HEK293 (cell line): ENCODE measurements around the gene SLC35C1.
A peak's percentile ranks its signal among the peaks of the same experiment; 100 is the strongest.

ENCODE experiments used
- KLF1 ChIP-seq: fragments of 450-650 bp; formaldehyde crosslinking; IDR thresholded peaks from 2 replicates; pipeline ENCODE4 v1.5.1; 2016; ENCODE audit warnings: missing biosample characterization, missing genetic modification characterization
- KLF7 ChIP-seq: fragments of 450-650 bp; formaldehyde crosslinking; IDR thresholded peaks from 2 replicates; pipeline ENCODE4 v1.5.1; 2016; ENCODE audit warnings: missing biosample characterization, missing genetic modification characterization, borderline replicate concordance
- PRDM1 ChIP-seq: fragments of 450-650 bp; formaldehyde crosslinking; IDR thresholded peaks from 2 replicates; pipeline ENCODE4; 2016; ENCODE audit warnings: missing biosample characterization, missing genetic modification characterization
- PRDM4 ChIP-seq: fragments of 450-650 bp; formaldehyde crosslinking; IDR thresholded peaks from 2 replicates; pipeline ENCODE4 v1.5.1; 2017; ENCODE audit warnings: missing biosample characterization, missing genetic modification characterization
- PRDM6 ChIP-seq: fragments of 450-650 bp; formaldehyde crosslinking; IDR thresholded peaks from 2 replicates; pipeline ENCODE4 v1.5.1; 2017; ENCODE audit warnings: missing biosample characterization, missing genetic modification characterization
- RBAK ChIP-seq: fragments of 450-650 bp; formaldehyde crosslinking; IDR thresholded peaks from 2 replicates; pipeline ENCODE4 v1.5.1; 2016; ENCODE audit warnings: missing biosample characterization, missing genetic modification characterization
- REST ChIP-seq: fragments of 450-650 bp; formaldehyde crosslinking; IDR thresholded peaks from 2 replicates; pipeline ENCODE4 v1.5.1; 2016; ENCODE audit warnings: missing biosample characterization, missing genetic modification characterization
- SP2 ChIP-seq: fragments of 450-650 bp; formaldehyde crosslinking; IDR thresholded peaks from 2 replicates; pipeline ENCODE4 v1.5.1; 2016; ENCODE audit warnings: missing biosample characterization, missing genetic modification characterization
- WT1 ChIP-seq: fragments of 450-650 bp; formaldehyde crosslinking; IDR thresholded peaks from 2 replicates; pipeline ENCODE4 v1.5.1; 2016; ENCODE audit warnings: missing biosample characterization, missing genetic modification characterization
- YY2 ChIP-seq: fragments of 450-650 bp; formaldehyde crosslinking; IDR thresholded peaks from 2 replicates; pipeline ENCODE4 v1.5.1; 2016; ENCODE audit warnings: missing biosample characterization, missing genetic modification characterization
- ZBTB10 ChIP-seq: fragments of 450-650 bp; formaldehyde crosslinking; IDR thresholded peaks from 2 replicates; pipeline ENCODE4 v1.5.1; 2016; ENCODE audit warnings: missing biosample characterization, missing genetic modification characterization
- ZNF140 ChIP-seq: fragments of 450-650 bp; formaldehyde crosslinking; IDR thresholded peaks from 2 replicates; pipeline ENCODE4 v1.5.1; 2016; ENCODE audit warnings: missing biosample characterization, missing genetic modification characterization
- ZNF202 ChIP-seq: fragments of 450-650 bp; formaldehyde crosslinking; IDR thresholded peaks from 2 replicates; pipeline ENCODE4 v1.5.1; 2016; ENCODE audit warnings: missing biosample characterization, missing genetic modification characterization, borderline replicate concordance
- ZNF211 ChIP-seq: fragments of 450-650 bp; formaldehyde crosslinking; IDR thresholded peaks from 2 replicates; pipeline ENCODE4 v1.5.1; 2016; ENCODE audit warnings: low read depth, missing biosample characterization, missing genetic modification characterization
- ZNF23 ChIP-seq: fragments of 450-650 bp; formaldehyde crosslinking; IDR thresholded peaks from 2 replicates; pipeline ENCODE4 v1.5.1; 2016; ENCODE audit warnings: missing biosample characterization, missing genetic modification characterization, borderline replicate concordance
- ZNF292 ChIP-seq: fragments of 450-650 bp; formaldehyde crosslinking; IDR thresholded peaks from 2 replicates; pipeline ENCODE4 v1.5.1; 2016; ENCODE audit warnings: low read depth, missing biosample characterization, missing genetic modification characterization, borderline replicate concordance
- ZNF37A ChIP-seq: fragments of 450-650 bp; IDR thresholded peaks from 2 replicates; pipeline ENCODE4 v1.5.1; 2018; ENCODE audit warnings: missing biosample characterization, missing genetic modification characterization
- ZNF394 ChIP-seq: fragments of 450-650 bp; formaldehyde crosslinking; IDR thresholded peaks from 2 replicates; pipeline ENCODE4 v1.5.1; 2016; ENCODE audit warnings: missing biosample characterization, missing genetic modification characterization, mild to moderate bottlenecking, moderate library complexity, borderline replicate concordance
- ZNF426 ChIP-seq: fragments of 450-650 bp; formaldehyde crosslinking; IDR thresholded peaks from 2 replicates; pipeline ENCODE4 v1.5.1; 2017; ENCODE audit warnings: missing biosample characterization, missing genetic modification characterization, mild to moderate bottlenecking, inconsistent platforms, moderate library complexity
- ZNF518A ChIP-seq: fragments of 450-650 bp; formaldehyde crosslinking; conservative IDR thresholded peaks from 2 replicates; pipeline ENCODE4 v1.5.1; 2016; ENCODE audit warnings: low read depth, missing biosample characterization, missing genetic modification characterization
- ZNF626 ChIP-seq: fragments of 450-650 bp; sonication (Bioruptor Pico); formaldehyde crosslinking; IDR thresholded peaks from 2 replicates; pipeline ENCODE4 v1.5.1; 2018; ENCODE audit warnings: missing biosample characterization, missing genetic modification characterization, inconsistent platforms
- ZNF776 ChIP-seq: fragments of 450-650 bp; formaldehyde crosslinking; IDR thresholded peaks from 2 replicates; pipeline ENCODE4 v1.5.0; 2017; ENCODE audit warnings: missing biosample characterization, missing genetic modification characterization, borderline replicate concordance
- ZNF785 ChIP-seq: fragments of 450-650 bp; formaldehyde crosslinking; IDR thresholded peaks from 2 replicates; pipeline ENCODE4 v1.5.1; 2016; ENCODE audit warnings: missing biosample characterization, missing genetic modification characterization
- ZNF837 ChIP-seq: fragments of 450-650 bp; formaldehyde crosslinking; IDR thresholded peaks from 2 replicates; pipeline ENCODE4 v1.5.1; 2016; ENCODE audit warnings: missing biosample characterization, missing genetic modification characterization

SLC35C1 gene

GRCh38 chr11:45803971-45804760 lies 783 bp upstream of the SLC35C1 start (continued):
- TF ChIP-seq ZNF518A (tag by site-specific recombination) (no peak), WT1 (tag by site-specific recombination) (no peak), ZNF837 (tag by site-specific recombination) (no peak), ZNF776 (tag by site-specific recombination) (no peak), ZNF37A (tag by site-specific recombination) (no peak), ZNF626 (tag by site-specific recombination) (no peak), RBAK (no peak), ZNF202 (tag by site-specific recombination) (no peak), YY2 (tag by site-specific recombination) (no peak), ZNF785 (no peak), ZNF211 (no peak), ZNF394 (peak; percentile 46; the same call in 1 of the 2 replicates), ZNF140 (tag by site-specific recombination) (no peak), KLF7 (tag by site-specific recombination) (no peak), ZNF292 (tag by site-specific recombination) (no peak), ZNF426 (tag by site-specific recombination) (no peak), REST (tag by site-specific recombination) (no peak), ZNF23 (tag by site-specific recombination) (no peak), SP2 (tag by site-specific recombination) (peak; percentile 78), PRDM4 (tag by site-specific recombination) (no peak), PRDM1 (no peak), ZBTB10 (tag by site-specific recombination) (peak; percentile 31; the same call in 1 of the 2 replicates), KLF1 (tag by site-specific recombination) (peak; percentile 93), PRDM6 (no peak)
